OCI-LY3 (cell line): ENCODE measurements around the gene PLXNC1.

Experiments used
- H2AFZ ChIP-seq: fragments of 200-600, 300-600 bp; shearing (Covaris generic); 2 replicates; pipeline ENCODE4 v1.6.0; 2014; ENCODE audit warnings: antibody characterized with exemption, low read depth, low read length
- H3K27ac ChIP-seq: fragments of 200-600, 300-600 bp; sonication (generic); 2 replicates; pipeline ENCODE4 v1.5.1; 2014; ENCODE audit warnings: mild to moderate bottlenecking, low read length, moderate library complexity, mixed read lengths
- H3K27me3 ChIP-seq: fragments of 200-600, 300-600 bp; sonication (generic); 2 replicates; pipeline ENCODE4 v1.6.1; 2014; ENCODE audit warnings: low read depth, low read length, mixed read lengths
- H3K36me3 ChIP-seq: fragments of 200-600, 300-600 bp; sonication (generic); replicated peaks from 2 replicates; pipeline ENCODE3; 2014; ENCODE audit warnings: low read depth, low read length, mixed read lengths
- H3K4me1 ChIP-seq: fragments of 300-600, 200-600 bp; sonication (generic); 2 replicates; pipeline ENCODE4 v1.6.1; 2014; ENCODE audit warnings: low read length, mixed read lengths
- H3K4me2 ChIP-seq: fragments of 200-600, 300-600 bp; sonication (generic); 2 replicates; pipeline ENCODE4 v1.6.1; 2014; ENCODE audit warnings: low read length, mixed read lengths
- H3K4me3 ChIP-seq: fragments of 300-600, 200-600 bp; sonication (generic); 2 replicates; pipeline ENCODE4 v1.5.1; 2014; ENCODE audit warnings: antibody characterized with exemption, mild to moderate bottlenecking, low read length, moderate library complexity
- H3K79me2 ChIP-seq: fragments of 300-600, 200-600 bp; shearing (Covaris generic); 2 replicates; pipeline ENCODE4 v1.6.1; 2014; ENCODE audit warnings: mild to moderate bottlenecking, low read length, mixed read lengths
- H3K9ac ChIP-seq: fragments of 300-600, 200-600 bp; shearing (Covaris generic); 2 replicates; pipeline ENCODE4 v1.6.0; 2014; ENCODE audit warnings: mild to moderate bottlenecking, low read length, moderate library complexity
- H3K9me3 ChIP-seq: fragments of 200-600, 300-600 bp; shearing (Covaris generic); 2 replicates; pipeline ENCODE4 v1.6.1; 2014; ENCODE audit warnings: low read length, mixed read lengths; ENCODE audit not compliant: insufficient read depth
- H4K20me1 ChIP-seq: fragments of 200-600, 300-600 bp; sonication (generic); 2 replicates; pipeline ENCODE4 v1.6.1; 2016; ENCODE audit warnings: low read length, mixed read lengths; ENCODE audit not compliant: insufficient read depth
- CTCF ChIP-seq: fragments of 200-600, 300-600 bp; sonication (generic); IDR thresholded peaks from 2 replicates; pipeline ENCODE4 v1.5.1; 2014; ENCODE audit warnings: antibody characterized with exemption, low read length, low read depth
- EZH2phosphoT487 ChIP-seq: fragments of 200-600 bp; shearing (Covaris generic); IDR thresholded peaks from 2 replicates; pipeline ENCODE4 v1.6.1; 2018; ENCODE audit warnings: antibody characterized with exemption, mixed run types, low read depth

Gene PLXNC1

GRCh38 chr12:94218233-94218632, 69.9 kb downstream of the PLXNC1 start:
- no peaks in the 10 kb centered on the region for H3K9me3 ChIP-seq
- H4K20me1 ChIP-seq: no peaks in the 10 kb centered on the region
- no peaks in the 10 kb centered on the region for H3K79me2 ChIP-seq
- TF ChIP-seq CTCF: no peak
- no peak for TF ChIP-seq EZH2phosphoT487
- H3K9ac ChIP-seq: no peak overlapping the region
- peak overlapping the region; percentile 8; the same call in 1 of the 2 replicates for H3K4me2 ChIP-seq
- no peaks in the 10 kb centered on the region for H3K36me3 ChIP-seq
- peaks cover 20% of the 10 kb centered on the region for H3K4me1 ChIP-seq
- H3K27ac ChIP-seq: no peak overlapping the region
- peaks cover 20% of the 10 kb centered on the region for H3K27me3 ChIP-seq
- no peak overlapping the region for H3K4me3 ChIP-seq
- no peak overlapping the region for H2AFZ ChIP-seq

- no peak overlapping the region for H2AFZ ChIP-seq
- H3K27ac ChIP-seq: no peak overlapping the region
- H4K20me1 ChIP-seq: no peaks in the 10 kb centered on the region
- no peak overlapping the region for H3K4me3 ChIP-seq
- H3K9me3 ChIP-seq: no peaks in the 10 kb centered on the region
- peaks cover 35% of the 10 kb centered on the region for H3K27me3 ChIP-seq
- no peak for TF ChIP-seq CTCF
- no peak for TF ChIP-seq EZH2phosphoT487
- peaks cover 20% of the 10 kb centered on the region for H3K4me1 ChIP-seq
- no peak overlapping the region for H3K4me2 ChIP-seq
- no peaks in the 10 kb centered on the region for H3K36me3 ChIP-seq
- H3K9ac ChIP-seq: no peak overlapping the region
- H3K79me2 ChIP-seq: no peaks in the 10 kb centered on the region
Measured at GRCh38 chr12:94219622-94220302, 71.4 kb downstream of the PLXNC1 start.

GRCh38 chr12:94220804-94221203, 72.4 kb downstream of the PLXNC1 start:
- TF ChIP-seq EZH2phosphoT487: no peak
- no peak for TF ChIP-seq CTCF
- Histone ChIP-seq H3K79me2 (no peaks in the 10 kb centered on the region), H3K9ac (no peak overlapping the region), H4K20me1 (no peaks in the 10 kb centered on the region), H3K4me2 (no peak overlapping the region), H3K9me3 (no peaks in the 10 kb centered on the region), H3K27me3 (peaks cover 39% of the 10 kb centered on the region), H3K27ac (no peak overlapping the region), H3K36me3 (no peaks in the 10 kb centered on the region), H3K4me3 (no peak overlapping the region), H3K4me1 (peaks cover 20% of the 10 kb centered on the region), H2AFZ (no peak overlapping the region)

- Histone ChIP-seq H3K9me3 (no peaks in the 10 kb centered on the region), H2AFZ (no peak overlapping the region), H4K20me1 (no peaks in the 10 kb centered on the region), H3K79me2 (no peaks in the 10 kb centered on the region), H3K27me3 (peaks cover 48% of the 10 kb centered on the region), H3K36me3 (no peaks in the 10 kb centered on the region), H3K4me3 (no peak overlapping the region), H3K4me1 (peaks cover 32% of the 10 kb centered on the region), H3K9ac (no peak overlapping the region), H3K4me2 (no peak overlapping the region), H3K27ac (no peak overlapping the region)
- TF ChIP-seq EZH2phosphoT487: no peak
- no peak for TF ChIP-seq CTCF
Measured at GRCh38 chr12:94222351-94223084, 74.1 kb downstream of the PLXNC1 start.
